ENCODE results near the gene GALNT8. TPM values are rescaled to one million over a fixed set of nuclear protein-coding genes. Genes with fewer than 3 reads are reported as not detected.
A peak's percentile ranks its signal among the peaks of the same experiment; 100 is the strongest.

The GALNT8 gene
- total and polyA plus RNA-seq, 2 donors (not counting 1 experiment from before 2014, with no cell fraction given): 0.30 to 1.3 TPM

DNA sequence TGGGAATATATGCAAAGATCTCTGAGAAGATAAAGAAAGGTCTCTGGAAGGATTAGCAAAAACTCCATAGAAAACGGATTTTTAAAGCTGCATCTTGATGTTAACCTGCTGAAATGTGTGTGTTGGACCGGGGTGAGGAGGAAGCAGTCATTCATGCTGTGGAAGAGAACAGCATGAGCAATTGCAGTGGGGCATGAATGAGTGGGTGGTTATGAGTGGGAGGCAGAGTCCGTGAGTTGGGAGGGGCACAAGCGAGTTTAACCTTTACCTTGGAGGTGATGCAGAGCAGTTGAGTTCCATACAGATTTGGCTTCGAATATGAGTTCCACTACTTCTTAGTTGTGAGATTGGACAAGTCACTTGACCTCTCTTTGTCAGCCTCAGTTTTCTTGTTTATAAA is 29.4 kb upstream of the GALNT8 start:
- Histone ChIP-seq H2AFZ (ENCODE audit: insufficient read depth, low read depth, low read length, poor library complexity, severe bottlenecking) (no peak overlapping the region), H3K79me2 (ENCODE audit: control insufficient read depth, insufficient read depth, low read length) (no peaks in the 10 kb centered on the region), H4K20me1 (ENCODE audit: control insufficient read depth, insufficient read depth, low read length, poor library complexity, severe bottlenecking) (no peaks in the 10 kb centered on the region), H3K27ac (ENCODE audit: low read length in 2 of 2) (no peak overlapping the region), H3K4me1 (ENCODE audit: control insufficient read depth in 2 of 2, insufficient read depth in 2 of 2, low read length in 2 of 2) (no peaks in the 10 kb centered on the region), H3K9ac (ENCODE audit: low read length) (no peak overlapping the region), H3K4me3 (ENCODE audit: control extremely low read depth in 1 of 5, extremely low read depth in 1 of 5, insufficient read depth in 1 of 5, low read depth in 2 of 5, low read length in 4 of 5) (no peak overlapping the region), H3K9me3 (ENCODE audit: control extremely low read depth in 1 of 3, control insufficient read depth in 2 of 3, insufficient read depth in 1 of 3, low read length in 2 of 3) (no peaks in the 10 kb centered on the region), H3K27me3 (replicated peaks in 1 of 4; ENCODE audit: control extremely low read depth in 1 of 4, control insufficient read depth in 3 of 4, insufficient read depth in 4 of 4, low read length in 3 of 4) (no peaks in the 10 kb centered on the region), H3K4me2 (replicated peaks; ENCODE audit: low read depth, low read length, poor library complexity, severe bottlenecking) (no peak overlapping the region), H3K36me3 (replicated peaks in 1 of 2; ENCODE audit: control extremely low read depth in 1 of 2, control insufficient read depth in 1 of 2, extremely low read depth in 1 of 2, insufficient read depth in 2 of 2, low read length in 1 of 2) (peaks cover 8 to 29% of the 10 kb centered on the region in 2 experiments)
- Mint-ChIP-seq H3K4me3 (no peak overlapping the region), H3K27ac (peak overlapping the region; percentile 3), H3K4me1 (no peaks in the 10 kb centered on the region), H3K27me3 (no peaks in the 10 kb centered on the region), H3K9me3 (ENCODE audit: insufficient read depth) (no peaks in the 10 kb centered on the region)
- ATAC-seq (ENCODE audit: low read depth) (no peak), DNase-seq (no peak)
- intact Hi-C loops (cut with micrococcal nuclease): no loop called here
- ChIA-PET POLR2A (no interaction called here), CTCF (no interaction called here)
- TF ChIP-seq EZH2 (IDR thresholded peaks at IDR 0.05; ENCODE audit: borderline replicate concordance, insufficient read depth, low read depth, low read length, poor library complexity, severe bottlenecking): no peak
- TF ChIP-seq, protein P1, sequence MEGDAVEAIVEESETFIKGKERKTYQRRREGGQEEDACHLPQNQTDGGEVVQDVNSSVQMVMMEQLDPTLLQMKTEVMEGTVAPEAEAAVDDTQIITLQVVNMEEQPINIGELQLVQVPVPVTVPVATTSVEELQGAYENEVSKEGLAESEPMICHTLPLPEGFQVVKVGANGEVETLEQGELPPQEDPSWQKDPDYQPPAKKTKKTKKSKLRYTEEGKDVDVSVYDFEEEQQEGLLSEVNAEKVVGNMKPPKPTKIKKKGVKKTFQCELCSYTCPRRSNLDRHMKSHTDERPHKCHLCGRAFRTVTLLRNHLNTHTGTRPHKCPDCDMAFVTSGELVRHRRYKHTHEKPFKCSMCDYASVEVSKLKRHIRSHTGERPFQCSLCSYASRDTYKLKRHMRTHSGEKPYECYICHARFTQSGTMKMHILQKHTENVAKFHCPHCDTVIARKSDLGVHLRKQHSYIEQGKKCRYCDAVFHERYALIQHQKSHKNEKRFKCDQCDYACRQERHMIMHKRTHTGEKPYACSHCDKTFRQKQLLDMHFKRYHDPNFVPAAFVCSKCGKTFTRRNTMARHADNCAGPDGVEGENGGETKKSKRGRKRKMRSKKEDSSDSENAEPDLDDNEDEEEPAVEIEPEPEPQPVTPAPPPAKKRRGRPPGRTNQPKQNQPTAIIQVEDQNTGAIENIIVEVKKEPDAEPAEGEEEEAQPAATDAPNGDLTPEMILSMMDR (IDR thresholded peaks at IDR 0.05): no peak
- WGBS (ENCODE audit: insufficient coverage): 86% methylated on average over 4 of the region's 5 CpGs

DNA sequence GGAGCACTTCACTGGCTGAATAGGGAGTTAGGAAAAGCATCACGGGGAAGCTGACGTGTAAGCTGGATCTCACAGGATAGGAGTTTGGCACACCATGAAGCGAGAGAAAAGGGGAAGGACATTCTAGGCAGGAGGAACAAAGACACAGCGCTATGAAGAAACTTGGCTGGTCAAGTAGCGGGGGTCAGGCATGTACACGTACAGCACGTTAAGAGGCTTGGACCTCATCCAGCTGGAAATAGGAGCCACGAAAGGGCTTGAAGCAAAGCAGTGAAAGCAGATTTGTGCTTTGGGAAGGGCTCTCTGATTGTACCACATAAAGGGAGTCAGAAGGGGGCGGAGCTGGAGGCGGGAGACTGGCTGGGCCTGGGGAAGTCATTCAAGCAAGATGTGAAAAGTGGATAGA is 19.6 kb upstream of the GALNT8 start:
- no peak for ATAC-seq (ENCODE audit: low read depth)
- Mint-ChIP-seq H3K27me3 (peaks cover 7% of the 10 kb centered on the region), H3K27ac (no peak overlapping the region), H3K4me1 (no peaks in the 10 kb centered on the region), H3K9me3 (ENCODE audit: insufficient read depth) (no peaks in the 10 kb centered on the region), H3K4me3 (no peak overlapping the region)
- ChIA-PET CTCF (no interaction called here), POLR2A (no interaction called here)
- Histone ChIP-seq H3K27ac (ENCODE audit: low read length in 2 of 2) (no peak overlapping the region), H3K79me2 (ENCODE audit: control insufficient read depth, insufficient read depth, low read length) (no peaks in the 10 kb centered on the region), H3K27me3 (replicated peaks in 1 of 4; ENCODE audit: control extremely low read depth in 1 of 4, control insufficient read depth in 3 of 4, insufficient read depth in 4 of 4, low read length in 3 of 4) (no peaks in the 10 kb centered on the region), H3K4me3 (ENCODE audit: control extremely low read depth in 1 of 5, extremely low read depth in 1 of 5, insufficient read depth in 1 of 5, low read depth in 2 of 5, low read length in 4 of 5) (no peak overlapping the region), H3K9ac (ENCODE audit: low read length) (no peak overlapping the region), H3K4me1 (ENCODE audit: control insufficient read depth in 2 of 2, insufficient read depth in 2 of 2, low read length in 2 of 2) (no peaks in the 10 kb centered on the region), H3K4me2 (replicated peaks; ENCODE audit: low read depth, low read length, poor library complexity, severe bottlenecking) (no peak overlapping the region), H3K9me3 (ENCODE audit: control extremely low read depth in 1 of 3, control insufficient read depth in 2 of 3, insufficient read depth in 1 of 3, low read length in 2 of 3) (no peaks in the 10 kb centered on the region), H2AFZ (ENCODE audit: insufficient read depth, low read depth, low read length, poor library complexity, severe bottlenecking) (no peak overlapping the region), H4K20me1 (ENCODE audit: control insufficient read depth, insufficient read depth, low read length, poor library complexity, severe bottlenecking) (no peaks in the 10 kb centered on the region), H3K36me3 (replicated peaks in 1 of 2; ENCODE audit: control extremely low read depth in 1 of 2, control insufficient read depth in 1 of 2, extremely low read depth in 1 of 2, insufficient read depth in 2 of 2, low read length in 1 of 2) (peaks cover 0 to 4% of the 10 kb centered on the region in 2 experiments)
- TF ChIP-seq, protein P1 (IDR thresholded peaks at IDR 0.05): no peak
- no peak for TF ChIP-seq EZH2 (IDR thresholded peaks at IDR 0.05; ENCODE audit: borderline replicate concordance, insufficient read depth, low read depth, low read length, poor library complexity, severe bottlenecking)
- intact Hi-C loops (cut with micrococcal nuclease): no loop called here
- no peak for DNase-seq
- 95% methylated on average over 10 of the region's 10 CpGs for WGBS (ENCODE audit: insufficient coverage)

Measured in B cell (primary cell).